Endodermal cell (in vitro differentiated cells): ENCODE results near the gene MYO6. TPM values are rescaled to one million over a fixed set of nuclear protein-coding genes. Genes with fewer than 3 reads are reported as not detected.

Source experiments
- DNase-seq: peaks from one replicate; pipeline ENCODE4 v3.0.0-alpha.2; 2017
- H3K27ac ChIP-seq: 2 replicates; pipeline ENCODE4 v1.5.1; 2013; ENCODE audit warnings: mild to moderate bottlenecking, low read depth, low read length, moderate library complexity
- H3K27me3 ChIP-seq: 2 replicates; pipeline ENCODE4 v1.6.1; 2013; ENCODE audit warnings: mild to moderate bottlenecking, low read length, moderate library complexity; ENCODE audit not compliant: insufficient read depth, control insufficient read depth, poor library complexity, severe bottlenecking
- H3K36me3 ChIP-seq: 2 replicates; pipeline ENCODE4 v1.7.0; 2013; ENCODE audit warnings: mild to moderate bottlenecking, low read length, moderate library complexity; ENCODE audit not compliant: control insufficient read depth, insufficient read depth
- H3K4me1 ChIP-seq: one replicate; pipeline ENCODE4 v1.7.0; 2013; ENCODE audit warnings: low read length; ENCODE audit not compliant: control insufficient read depth, insufficient read depth
- H3K4me3 ChIP-seq: 2 replicates; pipeline ENCODE4 v1.5.1; 2013; ENCODE audit warnings: mild to moderate bottlenecking, low read length, moderate library complexity
- H3K9ac ChIP-seq: 2 replicates; pipeline ENCODE4 v1.6.1; 2013; ENCODE audit warnings: mild to moderate bottlenecking, low read length, moderate library complexity; ENCODE audit not compliant: poor library complexity, severe bottlenecking; ENCODE audit errors: extremely low read depth
- H3K9me3 ChIP-seq: 2 replicates; pipeline ENCODE4 v1.6.1; 2013; ENCODE audit warnings: mild to moderate bottlenecking, low read length, moderate library complexity; ENCODE audit not compliant: control insufficient read depth
- H3K27ac Mint-ChIP-seq: 2 replicates; pipeline ENCODE4 v1.8.0; 2020; ENCODE audit warnings: mixed read lengths
- H3K27me3 Mint-ChIP-seq: 2 replicates; pipeline ENCODE4 v1.8.0; 2021; ENCODE audit warnings: mild to moderate bottlenecking, mixed read lengths; ENCODE audit not compliant: insufficient read depth
- H3K36me3 Mint-ChIP-seq: 2 replicates; pipeline ENCODE4 v1.8.0; 2020; ENCODE audit warnings: low read depth, mixed read lengths
- H3K4me1 Mint-ChIP-seq: 2 replicates; pipeline ENCODE4 v1.8.0; 2020; ENCODE audit warnings: mixed read lengths
- H3K4me3 Mint-ChIP-seq: 2 replicates; pipeline ENCODE4 v1.8.0; 2020; ENCODE audit warnings: mild to moderate bottlenecking, moderate library complexity, mixed read lengths
- H3K9me3 Mint-ChIP-seq: 2 replicates; pipeline ENCODE4 v1.8.0; 2020; ENCODE audit warnings: mild to moderate bottlenecking, mixed read lengths
- CTCF ChIP-seq: fragments of 200-600 bp; sonication (generic); conservative IDR thresholded peaks from 2 replicates; pipeline ENCODE4 v1.5.0; 2021; ENCODE audit warnings: antibody characterized with exemption, mild to moderate bottlenecking
- whole genome bisulfite sequencing, 2 experiments: methylation state at CpG; one replicate each; pipeline versions ENCODE4 v1.1.5 to v1.1.7; 2013; ENCODE audit warnings: missing lambda C conversion rate in 2 of 2, mixed read lengths in 1 of 2; ENCODE audit not compliant: insufficient coverage in 1 of 2, insufficient read length in 1 of 2; 5-methylcytosine and 5-hydroxymethylcytosine counted together
- total RNA-seq, 2 donors: library from RNA; stranded (reverse); fragmentation: NEBNext Ultra II Directional in 1 of 2; extraction: Animal tissue kit (Norgen Biotek cat#: 25700) in 1 of 2; gene quantifications; 2 replicates in 1 of 2; 3 replicates in 1 of 2; pipeline ENCODE4 v1.2.1, GENCODE V29; 2021

MYO6 gene
- total RNA-seq, 2 donors from 2014 or later: 58.7 to 89.9 TPM

DNA sequence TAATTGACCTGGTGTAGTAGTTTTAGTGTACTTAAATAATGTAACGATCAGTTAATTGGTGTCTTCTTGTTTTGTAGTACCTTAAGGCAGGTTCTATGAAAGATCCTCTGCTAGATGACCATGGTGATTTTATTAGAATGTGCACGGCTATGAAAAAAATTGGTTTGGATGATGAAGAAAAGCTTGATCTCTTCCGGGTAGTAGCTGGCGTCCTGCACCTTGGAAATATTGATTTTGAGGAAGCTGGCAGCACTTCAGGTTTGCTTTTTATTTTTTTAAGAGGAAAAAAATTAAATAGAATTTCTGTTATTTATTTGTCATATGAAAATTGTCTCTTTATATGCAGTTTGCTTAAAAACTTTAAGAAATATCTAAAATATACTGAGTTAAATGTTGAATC lies 99.2 kb downstream of the MYO6 start:
- H3K27me3 ChIP-seq: no peaks in the 10 kb centered on the region
- H3K36me3 Mint-ChIP-seq: peaks cover 16% of the 10 kb centered on the region
- no peaks in the 10 kb centered on the region for H3K4me1 ChIP-seq
- H3K27me3 Mint-ChIP-seq: no peaks in the 10 kb centered on the region
- no peak for TF ChIP-seq CTCF
- H3K9me3 ChIP-seq: no peaks in the 10 kb centered on the region
- H3K4me3 ChIP-seq: no peak overlapping the region
- peaks cover 22% of the 10 kb centered on the region for H3K36me3 ChIP-seq
- WGBS, 2 experiments: 95 to 100% methylated on average over 3 to 4 of the region's 4 CpGs
- DNase-seq: no peak
- H3K27ac ChIP-seq: no peak overlapping the region
- H3K27ac Mint-ChIP-seq: no peak overlapping the region
- H3K9me3 Mint-ChIP-seq: no peaks in the 10 kb centered on the region
- H3K9ac ChIP-seq: no peak overlapping the region
- H3K4me1 Mint-ChIP-seq: peaks cover 7% of the 10 kb centered on the region
- H3K4me3 Mint-ChIP-seq: no peak overlapping the region

GRCh38 chr6:75849329-75850025 lies 100.4 kb downstream of the MYO6 start:
- Histone ChIP-seq H3K36me3 (peaks cover 23% of the 10 kb centered on the region), H3K9ac (no peak overlapping the region), H3K9me3 (no peaks in the 10 kb centered on the region), H3K27me3 (no peaks in the 10 kb centered on the region), H3K27ac (no peak overlapping the region), H3K4me3 (no peak overlapping the region), H3K4me1 (no peaks in the 10 kb centered on the region)
- H3K36me3 Mint-ChIP-seq: peaks cover 15% of the 10 kb centered on the region
- H3K4me1 Mint-ChIP-seq: peaks cover 7% of the 10 kb centered on the region
- no peaks in the 10 kb centered on the region for H3K27me3 Mint-ChIP-seq
- no peak for TF ChIP-seq CTCF
- no peak overlapping the region for H3K4me3 Mint-ChIP-seq
- no peak for DNase-seq
- H3K27ac Mint-ChIP-seq: no peak overlapping the region
- H3K9me3 Mint-ChIP-seq: no peaks in the 10 kb centered on the region
- WGBS, 2 experiments: 88 to 92% methylated on average over 8 to 9 of the region's 9 CpGs

GRCh38 chr6:75850026-75850833 lies 101.2 kb downstream of the MYO6 start:
- Mint-ChIP-seq H3K9me3 (no peaks in the 10 kb centered on the region), H3K4me3 (no peak overlapping the region), H3K27me3 (no peaks in the 10 kb centered on the region), H3K36me3 (peaks cover 9% of the 10 kb centered on the region), H3K4me1 (peaks cover 7% of the 10 kb centered on the region), H3K27ac (no peak overlapping the region)
- DNase-seq: no peak
- Histone ChIP-seq H3K27ac (no peak overlapping the region), H3K27me3 (no peaks in the 10 kb centered on the region), H3K4me3 (no peak overlapping the region), H3K4me1 (no peaks in the 10 kb centered on the region), H3K36me3 (peaks cover 20% of the 10 kb centered on the region), H3K9ac (no peak overlapping the region), H3K9me3 (no peaks in the 10 kb centered on the region)
- 80 to 100% methylated on average over 1 to 6 of the region's 7 CpGs for WGBS, 2 experiments
- no peak for TF ChIP-seq CTCF
